ENCODE data around the gene TRPM3.

TRPM3 gene

DNA sequence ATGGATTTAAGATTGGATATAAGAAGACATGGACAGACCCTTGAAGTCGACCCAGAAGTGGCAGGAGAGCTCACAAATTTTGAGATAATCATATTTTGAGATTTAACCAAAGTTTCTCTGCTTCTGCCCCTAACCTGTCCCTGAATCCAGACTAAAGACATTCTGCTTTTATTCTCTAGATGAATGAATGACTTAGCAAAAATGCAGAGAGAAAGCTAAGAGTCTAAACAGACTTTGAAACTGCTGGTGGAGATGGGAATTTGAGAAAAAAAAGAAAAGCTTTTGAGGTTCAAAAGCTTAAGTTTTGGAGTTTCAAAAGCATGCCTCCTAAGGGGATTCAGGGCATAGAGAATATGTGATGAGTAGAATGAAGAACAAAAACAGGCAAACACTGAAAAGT is 621.8 kb downstream of the TRPM3 start:
- no peak for DNase-seq

DNA sequence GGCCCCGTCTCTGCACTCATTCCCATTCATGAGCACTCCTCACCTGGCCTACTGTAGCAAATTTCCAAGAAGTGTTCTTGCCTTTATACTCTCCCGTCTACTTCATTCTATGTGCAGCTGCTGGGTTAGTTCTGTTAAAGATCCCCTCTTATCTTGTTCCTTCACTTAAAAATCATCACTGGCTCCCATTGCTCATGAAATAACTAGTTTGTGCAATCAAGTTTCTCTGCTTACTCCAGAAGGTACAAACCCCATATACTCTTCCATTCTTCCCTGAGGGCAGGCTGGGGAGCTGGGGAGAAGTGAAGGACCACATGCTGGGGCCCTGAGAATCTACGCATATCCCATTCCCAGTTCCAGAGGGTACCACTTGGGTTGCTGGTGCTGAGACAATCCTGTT is 622.6 kb downstream of the TRPM3 start:
- no peak for DNase-seq

DNA sequence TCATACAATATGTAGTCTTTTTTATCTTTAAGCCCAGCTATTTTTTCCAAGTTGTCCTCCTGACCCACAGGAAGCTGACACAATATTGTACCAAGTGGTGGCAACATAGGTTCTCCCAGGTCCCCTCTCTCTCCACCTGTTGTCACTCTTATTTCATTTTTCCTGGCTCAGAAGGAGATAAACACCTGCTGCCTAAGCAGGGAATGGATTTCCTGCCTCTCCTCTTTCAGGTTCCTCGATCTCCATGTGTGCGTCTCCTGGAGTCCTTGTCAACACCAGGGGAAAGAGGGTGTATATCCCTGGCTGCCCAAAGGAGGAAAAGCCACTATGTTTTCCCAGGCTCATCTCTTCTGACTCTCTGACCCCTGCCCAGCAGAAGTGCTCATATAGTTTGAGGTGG is 625.2 kb downstream of the TRPM3 start:
- no peak for DNase-seq

GRCh38 chr9:70495514-70495913 is 625.9 kb downstream of the TRPM3 start:
- DNase-seq = no peak

DNA sequence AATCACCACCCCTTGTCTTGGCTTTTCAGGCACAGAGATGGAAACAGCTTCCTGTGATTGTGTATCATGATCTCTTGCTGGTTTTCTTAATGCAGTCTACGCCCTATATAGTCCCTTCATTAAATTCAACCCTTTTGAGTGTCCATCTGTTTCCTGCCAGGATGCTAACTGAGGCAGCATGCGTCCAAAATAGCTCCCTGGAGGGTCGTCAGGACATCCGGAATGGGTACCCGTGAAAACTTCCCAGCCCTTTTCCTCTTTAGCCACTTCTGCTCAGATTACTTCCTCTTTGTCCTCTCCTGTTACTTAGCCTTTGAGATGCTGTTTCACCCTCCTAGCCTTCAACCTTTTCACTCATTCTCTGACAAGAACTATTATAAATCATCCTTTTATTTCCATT is 627.2 kb downstream of the TRPM3 start:
- DNase-seq = no peak

DNA sequence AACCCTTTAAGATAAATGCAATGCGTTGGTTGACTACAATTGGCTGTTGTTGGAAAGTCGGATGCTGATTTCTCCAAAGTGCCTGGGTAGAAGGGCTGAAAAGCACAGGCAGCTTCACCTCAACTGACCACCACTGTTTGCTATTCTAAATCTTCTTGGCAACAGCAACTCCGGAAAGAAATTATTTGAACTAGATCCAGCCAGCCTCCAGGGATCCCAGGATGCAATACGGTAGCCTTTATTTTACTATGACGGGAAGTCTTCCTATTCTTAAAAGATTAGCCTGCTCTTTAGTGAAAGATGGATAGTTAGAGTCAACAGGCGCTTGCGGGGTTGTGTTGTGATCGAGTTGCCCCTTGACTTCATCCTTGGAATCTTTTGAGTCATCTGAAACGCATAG is 628.4 kb downstream of the TRPM3 start:
- no peak for DNase-seq

DNA sequence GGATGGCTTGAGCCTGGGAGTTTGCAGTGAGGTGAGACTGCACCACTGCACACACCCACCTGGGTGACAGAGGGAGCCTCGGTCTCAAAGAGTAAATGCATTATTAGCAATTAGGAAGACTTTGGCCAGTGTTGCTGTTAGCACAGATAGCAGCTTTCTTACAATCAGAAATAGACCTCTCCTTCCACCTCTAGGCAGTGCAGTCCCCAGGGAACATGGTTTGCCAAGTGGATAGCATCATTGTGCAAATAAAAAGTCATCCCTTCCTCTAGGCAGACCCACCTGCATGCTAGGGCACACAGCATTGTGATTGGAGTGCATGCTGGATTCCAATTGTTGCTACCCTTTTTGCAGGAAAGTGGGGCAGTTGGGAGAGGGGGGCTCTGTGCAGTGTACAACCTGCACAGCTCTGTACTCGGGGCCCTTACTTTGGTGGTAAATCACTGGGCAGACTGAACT is 629.1 kb downstream of the TRPM3 start:
- DNase-seq = no peak

GRCh38 chr9:70491426-70492318 is 629.7 kb downstream of the TRPM3 start:
- no peak for DNase-seq

- no peak for DNase-seq
These were observed 630.9 kb downstream of the TRPM3 start for GRCh38 chr9:70490478-70490877.

GRCh38 chr9:70488793-70489105 is 632.7 kb downstream of the TRPM3 start:
- no peak for DNase-seq

- DNase-seq = no peak
These were observed 633.2 kb downstream of the TRPM3 start for GRCh38 chr9:70488098-70488792.

DNA sequence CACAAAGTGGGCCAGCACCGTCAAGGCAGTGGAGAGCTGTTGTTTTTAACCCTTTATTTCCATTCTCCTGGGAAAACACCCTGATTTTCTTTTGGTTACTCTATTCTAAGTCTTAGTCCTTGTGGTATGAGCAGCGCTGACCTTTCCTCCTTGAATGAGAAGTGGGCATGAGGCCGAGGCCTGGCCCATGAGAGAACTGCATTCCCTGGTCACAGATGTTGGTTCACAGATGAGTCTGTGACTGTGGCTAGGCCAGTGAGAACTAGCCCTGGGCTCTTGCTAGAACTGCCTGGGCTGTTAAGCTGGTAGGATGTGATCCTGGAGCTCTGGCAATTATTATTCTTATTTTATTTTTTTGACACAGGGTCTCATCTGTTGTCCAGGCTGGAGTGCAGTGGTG is 635.3 kb downstream of the TRPM3 start:
- DNase-seq = no peak

- no peak for DNase-seq
These were observed 636.1 kb downstream of the TRPM3 start for GRCh38 chr9:70485273-70485858.

DNA sequence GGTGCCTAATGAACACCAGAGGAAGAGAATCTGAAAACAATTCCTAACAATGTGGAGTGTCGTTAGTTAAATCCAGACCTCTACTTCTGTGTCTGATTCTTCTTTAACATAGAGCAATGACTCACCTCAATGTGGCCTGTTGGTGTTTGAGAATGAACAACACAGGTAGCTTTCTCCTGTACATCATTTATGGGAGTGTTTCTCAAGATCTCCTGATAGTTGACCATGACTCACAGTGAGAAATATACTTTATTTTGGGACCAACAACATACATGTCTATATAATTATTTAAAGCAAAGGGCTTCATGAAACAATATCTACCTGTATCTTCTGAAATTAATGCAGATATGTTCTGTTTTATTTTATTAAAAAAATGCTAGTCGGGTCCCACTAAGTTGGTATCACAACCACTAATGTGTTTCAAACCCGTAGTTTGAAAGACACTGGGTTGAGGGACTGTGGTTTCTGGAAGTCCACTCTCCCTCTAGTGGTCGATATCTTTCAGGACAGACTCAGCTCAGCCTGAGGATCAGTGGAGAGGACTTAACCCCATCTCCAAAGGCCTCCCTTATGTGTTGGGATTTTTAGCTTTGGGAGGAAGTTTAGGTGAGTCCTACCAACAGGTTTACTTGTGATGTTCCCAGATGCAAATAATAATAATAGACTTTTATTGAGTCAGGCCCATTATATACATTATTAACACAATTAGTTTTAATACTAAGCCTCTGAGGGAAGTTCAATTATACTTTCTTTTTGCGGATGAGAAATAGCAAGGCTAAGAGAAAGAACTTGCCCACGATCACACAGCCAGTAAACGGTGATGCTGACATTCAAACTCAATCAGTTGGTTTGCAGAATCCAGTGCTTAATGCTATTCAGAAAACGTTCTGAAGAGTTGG is 636.9 kb downstream of the TRPM3 start:
- peak; percentile 9 for DNase-seq

- no peak for DNase-seq
These were observed 640.0 kb downstream of the TRPM3 start for GRCh38 chr9:70481471-70481870.

DNA sequence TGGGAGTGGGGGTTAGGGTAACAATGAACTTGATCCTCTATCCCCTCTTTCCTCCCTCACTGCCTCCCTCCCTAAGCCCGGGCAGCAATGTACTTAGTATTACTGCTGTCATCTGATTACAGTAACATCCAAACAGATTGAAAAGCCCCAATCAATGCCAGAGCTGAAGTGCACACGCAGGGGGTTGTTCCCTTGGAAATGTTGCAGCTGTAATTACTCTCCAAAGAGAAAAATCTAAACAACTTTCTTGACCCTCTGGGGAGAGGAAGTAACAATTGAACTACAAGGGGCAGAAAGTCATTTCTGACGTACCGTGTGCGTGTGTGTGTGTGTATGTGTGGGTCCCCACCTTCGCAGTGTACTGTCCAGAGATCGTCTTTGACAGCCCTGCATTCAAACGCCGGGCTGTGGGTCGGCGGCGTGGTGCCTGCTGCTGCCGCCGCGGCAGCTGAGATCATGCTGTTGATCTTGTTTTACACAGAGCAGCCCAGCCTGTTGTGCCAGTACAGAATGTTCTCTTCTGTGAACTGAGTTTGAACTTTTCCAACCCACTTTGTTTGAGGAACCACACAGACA is 640.9 kb downstream of the TRPM3 start:
- no peak for DNase-seq

- no peak for DNase-seq
These were observed 641.5 kb downstream of the TRPM3 start for GRCh38 chr9:70479880-70480291.
